ENCODE data around the gene PTPRF. TPM values are rescaled to one million over a fixed set of nuclear protein-coding genes. Genes with fewer than 3 reads are reported as not detected.

The PTPRF gene
- total RNA-seq, 3 donors from 2014 or later (not counting 1 experiment from before 2014, with no cell fraction given), result 0.12 to 1.9 TPM; not detected in 1

- Histone ChIP-seq H3K27ac (ENCODE audit: low read length) (no peak overlapping the region), H3K4me1 (ENCODE audit: control insufficient read depth, insufficient read depth, low read length) (no peaks in the 10 kb centered on the region), H3K9me3 (ENCODE audit: control insufficient read depth, insufficient read depth, low read length) (no peaks in the 10 kb centered on the region), H3K27me3 (ENCODE audit: control insufficient read depth, insufficient read depth, low read length) (no peaks in the 10 kb centered on the region), H3K4me3 (ENCODE audit: low read length) (no peak overlapping the region), H3K36me3 (ENCODE audit: control insufficient read depth, insufficient read depth, low read length) (peaks cover 69% of the 10 kb centered on the region)
- no peak for TF ChIP-seq CTCF (IDR thresholded peaks at IDR 0.05)
- Mint-ChIP-seq H3K27me3 (ENCODE audit: low read depth in 2 of 2) (no peaks in the 10 kb centered on the region), H3K27ac (no peak overlapping the region), H3K9me3 (no peaks in the 10 kb centered on the region), H3K4me3 (no peak overlapping the region), H3K4me1 (peaks cover 14 to 24% of the 10 kb centered on the region in 2 donors), H3K36me3 (peaks cover 37% of the 10 kb centered on the region)
- intact Hi-C loops (cut with micrococcal nuclease), result no loop called here
- DNase-seq, result no peak
- 98% methylated on average over 2 of the region's 2 CpGs for WGBS (ENCODE audit: insufficient coverage)
- ATAC-seq, result no peak
Measured at GRCh38 chr1:43671193-43671592, 140.5 kb downstream of the PTPRF start.

- peaks cover 37% of the 10 kb centered on the region for H3K36me3 Mint-ChIP-seq
- H3K27me3 ChIP-seq (ENCODE audit: control insufficient read depth, insufficient read depth, low read length), result no peaks in the 10 kb centered on the region
- peaks cover 14 to 24% of the 10 kb centered on the region in 2 donors for H3K4me1 Mint-ChIP-seq
- DNase-seq (no peak), ATAC-seq (no peak)
- WGBS (ENCODE audit: insufficient coverage), result 96% methylated on average over 10 of the region's 10 CpGs
- no peak overlapping the region for H3K4me3 ChIP-seq (ENCODE audit: low read length)
- no peak overlapping the region for H3K27ac Mint-ChIP-seq
- no peaks in the 10 kb centered on the region for H3K27me3 Mint-ChIP-seq (ENCODE audit: low read depth in 2 of 2)
- H3K27ac ChIP-seq (ENCODE audit: low read length), result no peak overlapping the region
- intact Hi-C loops (cut with micrococcal nuclease), result no loop called here
- no peak overlapping the region for H3K4me3 Mint-ChIP-seq
- no peaks in the 10 kb centered on the region for H3K4me1 ChIP-seq (ENCODE audit: control insufficient read depth, insufficient read depth, low read length)
- no peaks in the 10 kb centered on the region for H3K9me3 ChIP-seq (ENCODE audit: control insufficient read depth, insufficient read depth, low read length)
- H3K9me3 Mint-ChIP-seq, result no peaks in the 10 kb centered on the region
- no peak for TF ChIP-seq CTCF (IDR thresholded peaks at IDR 0.05)
- peaks cover 64% of the 10 kb centered on the region for H3K36me3 ChIP-seq (ENCODE audit: control insufficient read depth, insufficient read depth, low read length)
Measured at GRCh38 chr1:43671626-43672330, 141.1 kb downstream of the PTPRF start.

- H3K4me1 Mint-ChIP-seq, result peaks cover 14 to 33% of the 10 kb centered on the region in 2 donors
- no peak overlapping the region for H3K4me3 Mint-ChIP-seq
- TF ChIP-seq CTCF (IDR thresholded peaks at IDR 0.05), result no peak
- Histone ChIP-seq H3K36me3 (ENCODE audit: control insufficient read depth, insufficient read depth, low read length) (peaks cover 53% of the 10 kb centered on the region), H3K4me1 (ENCODE audit: control insufficient read depth, insufficient read depth, low read length) (no peaks in the 10 kb centered on the region), H3K4me3 (ENCODE audit: low read length) (no peak overlapping the region), H3K9me3 (ENCODE audit: control insufficient read depth, insufficient read depth, low read length) (no peaks in the 10 kb centered on the region), H3K27ac (ENCODE audit: low read length) (no peak overlapping the region), H3K27me3 (ENCODE audit: control insufficient read depth, insufficient read depth, low read length) (no peaks in the 10 kb centered on the region)
- H3K27me3 Mint-ChIP-seq (ENCODE audit: low read depth in 2 of 2), result no peaks in the 10 kb centered on the region
- peaks cover 31% of the 10 kb centered on the region for H3K36me3 Mint-ChIP-seq
- H3K9me3 Mint-ChIP-seq, result no peaks in the 10 kb centered on the region
- no peak overlapping the region for H3K27ac Mint-ChIP-seq
- DNase-seq, result no peak
- intact Hi-C loops (cut with micrococcal nuclease), result no loop called here
- WGBS (ENCODE audit: insufficient coverage), result 93% methylated on average over 7 of the region's 7 CpGs
- no peak for ATAC-seq
Measured at GRCh38 chr1:43673261-43673660, 142.6 kb downstream of the PTPRF start.

Other genes starting within 250 kb of the PTPRF start
- not detected for gene C1orf210, start 245.3 kb upstream of the PTPRF start, total RNA-seq
- 10 to 100 TPM in 1 of 3 donors, 1 to 10 TPM in 2; 4.5 to 10.7 (median 6.7) TPM for gene TIE1, start 229.9 kb upstream of the PTPRF start, total RNA-seq
- gene MPL, start 193.1 kb upstream of the PTPRF start, total RNA-seq, result 1 to 10 TPM in 1 of 3 donors, under 1 TPM in 2; 0.43 to 1.7 (median 0.48) TPM
- 1 to 10 TPM in 1 of 3 donors, under 1 TPM in 2; 0.50 to 2.4 (median 0.96) TPM for gene CDC20, start 171.9 kb upstream of the PTPRF start, total RNA-seq
- 10 to 100 TPM; 53.2 to 73.0 (median 67.5) TPM for gene ELOVL1, start 162.9 kb upstream of the PTPRF start, total RNA-seq
- 10 to 100 TPM; 17.8 to 26.8 (median 22.0) TPM for gene MED8, start 141.1 kb upstream of the PTPRF start, total RNA-seq
- 100 to 1,000 TPM; 103 to 128 (median 123) TPM for gene SZT2, start 141.0 kb upstream of the PTPRF start, total RNA-seq
- gene HYI, start 77.0 kb upstream of the PTPRF start, total RNA-seq, result 10 to 100 TPM in 1 of 3 donors, 1 to 10 TPM in 2; 7.0 to 14.2 (median 8.6) TPM
- gene KDM4A, start 119.3 kb downstream of the PTPRF start, total RNA-seq, result 10 to 100 TPM; 41.5 to 70.9 (median 58.1) TPM
- 10 to 100 TPM; 22.2 to 27.3 (median 22.3) TPM for gene ST3GAL3, start 176.7 kb downstream of the PTPRF start, total RNA-seq